Esophagus muscularis mucosa (tissue), 4 donors: ENCODE measurements around the gene ABHD16A.

ENCODE experiments used
- EP300 ChIP-seq: sonication (generic); formaldehyde crosslinking; IDR thresholded peaks from one replicate; pipeline ENCODE4 v1.6.1; 2017; ENCODE audit warnings: antibody characterized with exemption
- POLR2A ChIP-seq: fragments of 450-650 bp; IDR thresholded peaks from one replicate; pipeline ENCODE4 v1.6.1; 2017; ENCODE audit warnings: antibody characterized with exemption, moderate library complexity, mild to moderate bottlenecking, low read depth
- POLR2AphosphoS5 ChIP-seq, 2 donors: sonication (generic); formaldehyde crosslinking; IDR thresholded peaks; one replicate each; pipeline ENCODE4 v1.6.1; 2017; ENCODE audit warnings: antibody characterized with exemption in 2 of 2
- TF ChIP-seq, protein P1 (sequence below), 3 experiments: fragments of 200-600 bp in 2 of 3; fragments of 450-650 bp in 1 of 3; sonication (generic) in 2 of 3; IDR thresholded peaks; one replicate each; pipeline ENCODE4 v1.5.1; 2017 to 2019; ENCODE audit warnings: antibody characterized with exemption in 3 of 3, mild to moderate bottlenecking in 2 of 3, moderate library complexity in 1 of 3

DNA sequence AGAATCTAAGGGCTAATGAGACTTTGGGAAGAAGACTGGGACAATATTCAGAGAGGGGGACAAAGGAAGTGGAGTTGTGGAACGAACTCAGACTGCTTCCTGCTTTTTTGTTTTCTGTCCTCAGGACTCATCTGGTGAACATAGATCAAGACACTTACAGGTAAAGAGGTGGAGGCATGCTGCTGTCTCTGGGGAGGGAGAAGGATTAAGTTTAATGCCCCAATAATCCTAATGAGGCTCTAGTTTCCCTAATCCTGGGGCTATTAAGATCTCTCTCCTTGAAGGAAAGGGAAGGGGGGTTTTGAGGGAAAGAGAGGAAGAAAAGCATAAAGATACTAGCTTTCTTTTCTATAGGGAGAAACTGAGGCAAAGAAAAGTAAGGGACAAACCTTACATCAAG is 41.3 kb upstream of the ABHD16A start:
- TF ChIP-seq, protein P1, sequence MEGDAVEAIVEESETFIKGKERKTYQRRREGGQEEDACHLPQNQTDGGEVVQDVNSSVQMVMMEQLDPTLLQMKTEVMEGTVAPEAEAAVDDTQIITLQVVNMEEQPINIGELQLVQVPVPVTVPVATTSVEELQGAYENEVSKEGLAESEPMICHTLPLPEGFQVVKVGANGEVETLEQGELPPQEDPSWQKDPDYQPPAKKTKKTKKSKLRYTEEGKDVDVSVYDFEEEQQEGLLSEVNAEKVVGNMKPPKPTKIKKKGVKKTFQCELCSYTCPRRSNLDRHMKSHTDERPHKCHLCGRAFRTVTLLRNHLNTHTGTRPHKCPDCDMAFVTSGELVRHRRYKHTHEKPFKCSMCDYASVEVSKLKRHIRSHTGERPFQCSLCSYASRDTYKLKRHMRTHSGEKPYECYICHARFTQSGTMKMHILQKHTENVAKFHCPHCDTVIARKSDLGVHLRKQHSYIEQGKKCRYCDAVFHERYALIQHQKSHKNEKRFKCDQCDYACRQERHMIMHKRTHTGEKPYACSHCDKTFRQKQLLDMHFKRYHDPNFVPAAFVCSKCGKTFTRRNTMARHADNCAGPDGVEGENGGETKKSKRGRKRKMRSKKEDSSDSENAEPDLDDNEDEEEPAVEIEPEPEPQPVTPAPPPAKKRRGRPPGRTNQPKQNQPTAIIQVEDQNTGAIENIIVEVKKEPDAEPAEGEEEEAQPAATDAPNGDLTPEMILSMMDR (IDR thresholded peaks at IDR 0.05) = no peak
- TF ChIP-seq POLR2AphosphoS5 (IDR thresholded peaks at IDR 0.05) (no peak), EP300 (no peak), POLR2A (no peak)
